ENCODE results near the gene BCL11B. TPM values are rescaled to one million over a fixed set of nuclear protein-coding genes. Genes with fewer than 3 reads are reported as not detected.

The BCL11B gene
- total RNA-seq, 1 donor from 2014 or later, result 2.3 TPM

DNA sequence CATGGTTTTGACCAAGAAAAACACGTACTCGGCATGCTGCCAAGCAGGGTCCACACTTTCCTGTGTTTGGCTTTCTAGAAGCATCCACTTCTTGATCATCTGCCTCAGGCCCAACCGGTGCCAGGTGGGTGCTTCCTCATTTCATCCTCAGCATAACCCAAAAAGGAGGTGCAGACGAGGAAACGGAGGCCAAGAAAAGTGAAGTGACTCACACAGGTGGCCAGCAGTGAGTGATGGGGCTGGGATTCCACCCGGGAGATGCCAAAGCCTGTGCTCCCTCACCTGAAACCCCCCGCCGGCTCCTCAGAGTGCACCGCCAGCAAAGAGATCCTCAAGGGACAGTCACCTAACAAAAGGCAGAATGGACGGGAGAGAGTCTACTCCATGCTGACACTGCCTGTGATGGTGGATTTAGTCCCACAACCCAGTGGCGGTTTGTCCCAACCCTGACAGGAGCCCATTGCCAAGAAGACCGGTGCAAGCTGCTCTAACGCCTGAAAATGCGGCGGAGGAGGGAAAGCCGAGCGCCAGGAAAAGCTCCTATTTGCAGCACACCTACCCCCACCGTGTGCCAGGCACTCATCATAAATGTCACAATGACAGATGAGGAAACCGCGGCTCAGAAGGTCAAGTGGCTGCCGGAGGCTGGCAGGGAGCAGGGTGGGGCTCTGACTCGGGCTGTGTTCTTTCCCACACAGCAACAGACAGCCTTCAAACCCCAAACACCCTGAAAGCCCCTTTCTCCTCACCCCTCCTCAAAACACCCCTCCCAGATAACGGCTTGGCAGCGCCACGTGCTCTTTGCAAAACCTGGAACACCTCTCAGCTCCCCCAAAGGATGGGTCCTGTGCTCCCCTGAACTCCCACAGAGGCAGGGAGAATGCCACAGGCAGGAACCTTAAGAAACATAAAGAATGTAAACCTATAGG lies 18.8 kb downstream of the BCL11B start:
- TF ChIP-seq CTCF (IDR thresholded peaks at IDR 0.05; ENCODE audit: unreplicated experiment), result no peak
- no peak for DNase-seq (ENCODE audit: low spot score, unreplicated experiment)
- Mint-ChIP-seq H3K36me3 (ENCODE audit: insufficient read depth) (no peaks in the 10 kb centered on the region), H3K4me3 (ENCODE audit: low read depth) (no peak overlapping the region), H3K9me3 (ENCODE audit: low read depth) (no peaks in the 10 kb centered on the region), H3K27me3 (peaks cover 45% of the 10 kb centered on the region), H3K27ac (no peak overlapping the region), H3K4me1 (ENCODE audit: low read depth) (no peaks in the 10 kb centered on the region)

DNA sequence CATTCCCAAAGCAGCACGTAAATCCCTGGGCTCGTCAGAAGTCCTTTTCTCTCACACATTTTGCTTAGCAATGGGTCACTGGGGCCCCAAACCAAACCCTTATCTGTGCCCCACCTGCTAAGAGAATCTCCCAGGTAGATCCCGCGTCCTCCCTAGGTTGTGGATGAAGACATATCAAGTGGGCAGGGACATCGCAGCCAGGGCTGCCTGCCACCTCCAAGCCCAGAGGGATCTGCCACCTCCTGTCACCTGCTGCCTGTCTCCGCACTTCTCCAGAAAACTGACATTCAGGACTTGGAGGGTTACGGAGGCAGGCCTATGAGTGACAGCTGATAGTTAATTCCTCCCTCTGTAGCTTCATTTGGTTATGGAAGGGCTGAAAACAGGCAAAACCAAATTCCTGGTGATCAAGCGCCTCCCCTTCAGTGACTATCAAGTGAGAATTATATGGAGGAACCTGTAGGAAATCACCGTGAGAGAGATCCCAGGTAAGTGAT lies 19.5 kb downstream of the BCL11B start:
- no peak for DNase-seq (ENCODE audit: low spot score, unreplicated experiment)
- no peaks in the 10 kb centered on the region for H3K36me3 Mint-ChIP-seq (ENCODE audit: insufficient read depth)
- H3K4me1 Mint-ChIP-seq (ENCODE audit: low read depth), result no peaks in the 10 kb centered on the region
- H3K4me3 Mint-ChIP-seq (ENCODE audit: low read depth), result no peak overlapping the region
- peaks cover 46% of the 10 kb centered on the region for H3K27me3 Mint-ChIP-seq
- H3K27ac Mint-ChIP-seq, result no peak overlapping the region
- TF ChIP-seq CTCF (IDR thresholded peaks at IDR 0.05; ENCODE audit: unreplicated experiment), result no peak
- H3K9me3 Mint-ChIP-seq (ENCODE audit: low read depth), result no peaks in the 10 kb centered on the region

GRCh38 chr14:99251721-99252120 lies 20.3 kb downstream of the BCL11B start:
- Mint-ChIP-seq H3K4me1 (ENCODE audit: low read depth) (peaks cover under 1% of the 10 kb centered on the region), H3K27ac (no peak overlapping the region), H3K27me3 (peaks cover 49% of the 10 kb centered on the region), H3K9me3 (ENCODE audit: low read depth) (no peaks in the 10 kb centered on the region), H3K4me3 (ENCODE audit: low read depth) (no peak overlapping the region), H3K36me3 (ENCODE audit: insufficient read depth) (no peaks in the 10 kb centered on the region)
- TF ChIP-seq CTCF (IDR thresholded peaks at IDR 0.05; ENCODE audit: unreplicated experiment), result no peak
- DNase-seq (ENCODE audit: low spot score, unreplicated experiment), result no peak

- Mint-ChIP-seq H3K4me1 (ENCODE audit: low read depth) (peaks cover 2% of the 10 kb centered on the region), H3K27ac (no peak overlapping the region), H3K4me3 (ENCODE audit: low read depth) (no peak overlapping the region), H3K27me3 (peaks cover 49% of the 10 kb centered on the region), H3K36me3 (ENCODE audit: insufficient read depth) (no peaks in the 10 kb centered on the region), H3K9me3 (ENCODE audit: low read depth) (no peaks in the 10 kb centered on the region)
- DNase-seq (ENCODE audit: low spot score, unreplicated experiment), result no peak
- TF ChIP-seq CTCF (IDR thresholded peaks at IDR 0.05; ENCODE audit: unreplicated experiment), result no peak
These were observed 21.3 kb downstream of the BCL11B start for GRCh38 chr14:99250636-99251208.

- Mint-ChIP-seq H3K4me3 (ENCODE audit: low read depth) (no peak overlapping the region), H3K36me3 (ENCODE audit: insufficient read depth) (no peaks in the 10 kb centered on the region), H3K9me3 (ENCODE audit: low read depth) (no peaks in the 10 kb centered on the region), H3K27ac (no peak overlapping the region), H3K27me3 (peaks cover 57% of the 10 kb centered on the region), H3K4me1 (ENCODE audit: low read depth) (peaks cover 2% of the 10 kb centered on the region)
- no peak for DNase-seq (ENCODE audit: low spot score, unreplicated experiment)
- TF ChIP-seq CTCF (IDR thresholded peaks at IDR 0.05; ENCODE audit: unreplicated experiment), result no peak
These were observed 22.6 kb downstream of the BCL11B start for GRCh38 chr14:99249389-99249788.
